Raji (cell line): ENCODE results near the gene C2orf92.

Experiments
- POLR2A ChIP-seq: IDR thresholded peaks from 2 replicates; pipeline ENCODE4 v1.6.1; 2011; ENCODE audit warnings: low read depth, low read length, control low read depth; ENCODE audit not compliant: insufficient read depth

Gene C2orf92

DNA sequence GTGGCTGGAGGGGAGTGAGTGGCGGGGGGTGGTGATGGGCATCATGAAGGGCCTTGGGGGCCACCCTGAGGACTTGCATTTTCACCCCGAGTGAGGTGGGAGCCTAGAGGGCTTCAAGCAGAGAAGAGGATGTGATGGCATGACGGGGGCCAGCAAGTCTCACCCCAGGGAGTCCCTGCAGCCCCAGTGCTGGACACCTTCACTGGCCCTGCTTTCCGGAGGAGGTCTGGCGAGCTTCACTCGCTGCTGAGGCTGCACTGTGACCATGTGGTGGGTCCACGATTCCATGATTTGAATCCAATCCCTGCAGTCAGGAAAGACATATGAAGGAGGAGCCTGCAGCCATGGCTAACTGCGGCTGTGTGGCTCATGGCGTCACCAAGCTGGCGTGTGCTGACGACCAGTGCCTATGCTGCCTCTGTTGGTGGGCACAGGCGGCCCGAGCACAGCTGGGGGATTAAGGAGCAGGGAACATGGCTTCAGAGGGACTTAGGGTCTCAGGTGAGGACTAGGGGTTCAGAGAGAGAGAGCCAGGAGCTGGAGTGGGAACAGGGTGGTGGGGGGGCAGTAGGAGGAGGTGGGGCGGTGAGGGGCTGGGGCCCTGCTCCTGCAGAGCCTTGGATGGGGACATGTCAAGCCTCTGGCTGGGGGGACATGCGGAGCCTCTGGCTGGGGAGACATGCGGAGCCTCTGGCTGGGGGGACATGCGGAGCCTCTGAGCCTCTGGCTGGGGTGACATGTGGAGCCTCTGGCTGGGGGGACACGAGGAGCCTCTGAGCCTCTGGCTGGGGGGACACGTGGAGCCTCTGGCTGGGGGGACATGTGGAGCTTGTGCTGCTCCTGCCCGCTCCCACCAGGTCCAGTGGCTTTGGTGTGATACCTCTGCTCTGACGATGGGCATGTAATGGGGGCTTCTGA, 47.4 kb downstream of the C2orf92 start:
- no peak for TF ChIP-seq POLR2A

- no peak for TF ChIP-seq POLR2A
Measured at GRCh38 chr2:97717613-97717995, 48.1 kb downstream of the C2orf92 start.

DNA sequence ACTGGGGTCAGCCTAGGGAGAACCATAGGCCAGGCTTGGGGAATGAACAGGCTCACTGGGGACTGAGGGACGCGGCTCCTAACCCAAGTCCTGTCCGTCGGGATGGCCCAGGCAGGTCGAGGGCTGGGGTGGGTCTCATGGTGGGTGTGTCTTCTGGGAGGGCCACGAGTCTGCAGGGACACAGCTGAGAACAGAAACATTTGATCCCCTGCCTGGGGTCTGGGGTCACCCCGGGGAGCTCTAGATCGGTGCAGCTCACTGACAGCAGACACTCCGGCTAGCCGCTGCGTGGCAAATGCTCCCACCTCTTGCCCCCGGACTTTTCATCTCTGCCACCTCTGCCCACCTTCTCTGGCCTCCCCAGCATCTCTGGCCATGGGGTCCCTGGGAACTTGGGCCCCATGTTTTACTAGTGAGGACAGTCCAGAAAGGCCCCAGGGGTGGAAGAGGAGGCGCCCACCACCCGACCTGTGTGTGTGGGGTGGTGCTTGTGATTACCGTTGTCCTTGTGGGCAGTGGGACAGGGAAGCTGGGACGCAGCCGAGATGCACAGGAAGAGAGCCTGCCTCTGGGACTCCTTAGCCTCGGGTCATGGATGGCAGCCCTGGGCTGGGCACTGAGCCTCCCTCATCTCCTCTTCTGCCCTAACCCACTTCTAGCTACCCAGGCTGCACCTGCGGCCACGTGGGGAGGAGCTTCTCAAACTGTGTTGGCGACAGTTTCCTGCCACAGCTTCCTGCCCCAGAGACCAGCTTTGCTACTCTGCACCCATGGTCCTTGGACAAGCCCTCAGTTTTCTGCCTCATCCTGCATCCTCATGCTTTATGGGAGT, 48.8 kb downstream of the C2orf92 start:
- TF ChIP-seq POLR2A, result peak; percentile 52

- no peak for TF ChIP-seq POLR2A
Measured at GRCh38 chr2:97718942-97719341, 49.4 kb downstream of the C2orf92 start.

GRCh38 chr2:97719362-97720155, 50.0 kb downstream of the C2orf92 start:
- no peak for TF ChIP-seq POLR2A

GRCh38 chr2:97720746-97721145, 51.2 kb downstream of the C2orf92 start:
- TF ChIP-seq POLR2A, result no peak

DNA sequence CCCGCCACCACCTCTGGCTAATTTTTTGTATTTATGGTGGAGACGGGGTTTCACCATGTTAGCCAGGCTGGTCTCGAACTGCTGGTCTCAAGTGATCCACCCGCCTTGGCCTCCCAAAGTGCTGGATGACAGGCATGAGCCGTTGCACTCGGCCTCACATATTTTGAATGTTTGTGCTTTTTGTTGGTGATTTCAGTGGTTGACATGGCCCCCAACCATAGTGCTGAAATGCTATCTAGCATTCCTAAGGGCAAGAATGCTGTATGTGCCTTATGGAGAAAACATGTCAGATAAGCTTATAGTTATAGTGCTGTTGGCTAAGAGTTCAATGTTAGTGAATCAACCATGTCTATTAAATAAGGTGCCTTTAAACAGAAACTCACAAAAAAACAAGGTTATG, 52.7 kb downstream of the C2orf92 start:
- TF ChIP-seq POLR2A, result no peak

DNA sequence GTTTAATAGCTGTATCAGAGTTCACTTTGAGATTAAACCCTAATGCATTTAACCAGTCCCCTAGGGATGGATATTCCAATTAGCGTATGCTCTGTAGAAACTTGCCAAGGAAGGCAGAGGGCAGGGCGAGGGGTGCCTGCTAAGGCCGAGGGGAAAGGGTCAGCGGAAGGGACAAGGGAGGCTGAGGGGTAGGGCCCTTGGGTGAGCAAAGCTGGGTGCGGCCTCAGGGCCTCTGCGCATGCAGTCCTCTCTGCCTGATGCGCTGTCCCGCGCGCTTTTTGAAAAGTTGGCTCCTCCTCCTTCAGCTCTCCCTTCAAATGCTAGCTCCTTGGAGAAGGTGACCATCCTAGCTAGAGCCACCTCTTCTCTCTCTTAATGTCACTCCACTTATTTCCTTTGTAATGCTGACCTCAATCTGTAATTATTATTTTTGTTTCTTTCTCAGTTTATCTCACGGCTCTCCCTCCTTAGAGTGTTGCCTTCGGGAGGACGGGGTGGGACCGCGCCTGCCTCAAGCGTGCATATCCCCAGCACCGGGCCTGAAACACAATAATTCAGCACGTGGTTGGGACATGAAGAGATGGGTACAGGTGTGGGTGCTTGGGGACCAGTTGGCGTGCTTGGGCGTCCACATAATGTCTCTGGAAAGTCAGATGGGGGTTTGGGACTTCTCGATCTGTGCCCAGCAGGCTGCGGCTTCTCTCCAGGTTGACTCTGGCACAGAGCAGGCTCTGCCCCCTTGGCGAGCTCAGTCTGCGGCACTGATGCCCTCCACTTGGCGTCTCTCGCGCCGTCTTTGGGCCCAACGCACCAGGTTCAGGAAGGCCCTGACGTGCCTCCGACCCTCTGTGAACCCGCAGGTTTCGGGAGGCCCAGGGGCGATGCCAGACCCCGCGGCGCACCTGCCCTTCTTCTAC, 53.9 kb downstream of the C2orf92 start:
- no peak for TF ChIP-seq POLR2A

DNA sequence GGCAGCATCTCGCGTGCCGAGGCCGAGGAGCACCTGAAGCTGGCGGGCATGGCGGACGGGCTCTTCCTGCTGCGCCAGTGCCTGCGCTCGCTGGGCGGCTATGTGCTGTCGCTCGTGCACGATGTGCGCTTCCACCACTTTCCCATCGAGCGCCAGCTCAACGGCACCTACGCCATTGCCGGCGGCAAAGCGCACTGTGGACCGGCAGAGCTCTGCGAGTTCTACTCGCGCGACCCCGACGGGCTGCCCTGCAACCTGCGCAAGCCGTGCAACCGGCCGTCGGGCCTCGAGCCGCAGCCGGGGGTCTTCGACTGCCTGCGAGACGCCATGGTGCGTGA, 54.5 kb downstream of the C2orf92 start:
- TF ChIP-seq POLR2A, result no peak

DNA sequence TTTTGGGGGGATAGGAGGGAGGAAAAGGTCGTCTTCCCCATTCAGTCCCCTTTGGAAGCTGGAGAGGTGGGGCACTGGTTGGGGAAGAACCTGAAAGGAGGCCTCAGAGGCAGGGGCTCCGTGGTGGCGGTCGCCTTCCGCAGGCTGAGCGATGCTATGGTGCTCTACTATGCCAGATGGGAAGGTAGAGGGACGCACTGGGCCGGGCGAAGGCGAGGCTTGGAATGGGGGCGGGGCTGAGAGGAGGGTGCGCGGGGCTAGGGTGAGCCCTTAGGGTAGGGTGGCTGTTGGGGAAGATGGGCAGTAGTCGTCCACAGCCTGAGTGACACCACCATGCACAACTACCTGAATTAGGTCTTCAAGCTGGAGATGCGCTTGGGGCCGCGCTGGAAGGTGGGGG, 55.0 kb downstream of the C2orf92 start:
- no peak for TF ChIP-seq POLR2A

DNA sequence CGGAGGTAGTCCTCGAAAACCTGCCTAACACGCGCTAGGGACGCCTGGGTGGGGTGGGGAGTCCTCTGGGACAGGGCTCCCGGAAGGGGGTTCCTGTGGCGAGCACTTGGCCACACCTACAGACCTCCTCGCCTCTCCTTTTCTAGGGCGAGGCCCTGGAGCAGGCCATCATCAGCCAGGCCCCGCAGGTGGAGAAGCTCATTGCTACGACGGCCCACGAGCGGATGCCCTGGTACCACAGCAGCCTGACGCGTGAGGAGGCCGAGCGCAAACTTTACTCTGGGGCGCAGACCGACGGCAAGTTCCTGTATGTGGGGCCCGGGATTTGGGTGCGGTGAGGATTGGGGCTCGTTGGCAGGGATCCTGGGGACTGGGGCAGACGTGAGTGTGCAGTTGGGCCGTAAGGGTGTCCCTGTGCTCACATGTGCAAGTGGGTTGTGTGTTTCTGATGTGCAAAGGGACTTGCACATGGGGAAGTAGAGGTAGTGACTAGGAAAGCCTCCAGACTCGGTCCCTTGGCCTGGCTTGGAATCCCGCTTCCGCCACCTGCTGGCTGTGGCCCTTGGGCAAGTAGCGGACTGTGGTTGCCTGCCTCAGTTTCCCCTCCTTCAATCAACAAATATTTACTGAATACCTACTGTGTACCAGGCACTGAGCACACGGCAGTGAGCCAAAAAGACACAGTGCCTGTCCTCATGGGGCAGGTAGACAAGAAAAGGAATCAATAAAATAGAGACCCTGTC, 55.6 kb downstream of the C2orf92 start:
- no peak for TF ChIP-seq POLR2A

DNA sequence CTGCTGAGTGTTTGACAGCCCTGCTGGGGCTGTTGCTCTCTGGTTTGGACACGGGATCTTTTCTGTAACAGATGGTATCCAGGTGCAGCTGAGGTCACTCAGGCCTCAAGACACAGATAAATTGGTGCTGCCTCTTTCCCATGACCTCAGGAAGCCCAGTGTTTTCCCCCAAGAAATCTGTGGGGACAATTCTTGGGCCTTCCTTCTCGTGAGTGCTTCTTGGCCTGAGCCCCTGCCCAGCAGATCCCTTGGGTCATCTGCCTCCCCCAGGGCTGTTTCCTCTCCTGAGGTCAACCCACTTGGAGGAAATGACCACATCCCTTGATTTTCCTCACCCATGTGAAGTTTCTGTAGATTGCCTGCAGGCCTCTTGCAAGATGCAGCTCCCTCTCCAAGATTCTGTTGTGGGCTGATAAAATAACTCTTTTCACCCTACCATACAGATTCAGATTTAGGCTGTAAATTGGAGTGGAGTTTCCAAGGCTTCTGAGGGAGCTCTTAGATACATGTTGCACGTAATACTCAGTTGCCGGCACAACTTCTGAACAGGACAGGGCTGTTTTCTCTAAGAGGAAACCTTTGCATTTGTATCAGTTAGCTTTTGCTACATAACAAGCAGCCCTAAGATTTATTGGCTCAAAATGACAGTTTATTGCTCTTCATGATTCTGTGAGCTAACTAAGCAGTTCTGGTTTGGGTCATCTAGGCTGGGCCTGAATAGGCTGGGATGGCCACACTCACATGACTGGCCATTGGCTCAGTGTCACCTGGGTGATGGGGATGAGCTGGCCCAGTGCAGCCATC, 57.0 kb downstream of the C2orf92 start:
- no peak for TF ChIP-seq POLR2A

GRCh38 chr2:97727296-97727695, 57.8 kb downstream of the C2orf92 start:
- no peak for TF ChIP-seq POLR2A
